H1 (cell line): ENCODE data around the gene USP1. TPM values are rescaled to one million over a fixed set of nuclear protein-coding genes. Genes with fewer than 3 reads are reported as not detected.

Experiments
- CREB1 ChIP-seq: IDR thresholded peaks from 2 replicates; pipeline ENCODE4 v1.6.1; 2012; ENCODE audit warnings: inconsistent platforms
- HDAC2 ChIP-seq, 2 experiments: fragments of 300-600 bp in 1 of 2; sonication (generic) in 1 of 2; IDR thresholded peaks; 2 replicates each; pipeline ENCODE4 v1.6.1; 2011 to 2012; ENCODE audit warnings: low read depth in 2 of 2, low read length in 2 of 2, mild to moderate bottlenecking in 2 of 2, moderate library complexity in 2 of 2, borderline replicate concordance in 1 of 2, inconsistent platforms in 1 of 2
- KDM5A ChIP-seq: fragments of 200-600 bp; IDR thresholded peaks from 2 replicates; pipeline ENCODE4 v1.7.1; 2012; ENCODE audit warnings: mild to moderate bottlenecking, low read length, inconsistent platforms, mixed read lengths
- POU5F1 ChIP-seq: IDR thresholded peaks from 2 replicates; pipeline ENCODE4 v1.6.1; 2011; ENCODE audit warnings: low read depth, mild to moderate bottlenecking, low read length, moderate library complexity
- RFX5 ChIP-seq: IDR thresholded peaks from 2 replicates; pipeline ENCODE4 v1.6.1; 2011; ENCODE audit warnings: low read depth, low read length, improper control_type of control experiment, borderline replicate concordance
- SP1 ChIP-seq: IDR thresholded peaks from 2 replicates; pipeline ENCODE4 v1.6.1; 2011; ENCODE audit warnings: low read depth, low read length
- SUZ12 ChIP-seq: fragments of 200-600 bp; sonication (generic); IDR thresholded peaks from 2 replicates; pipeline ENCODE4 v1.6.1; 2012; ENCODE audit warnings: mild to moderate bottlenecking, inconsistent platforms, low read length, moderate library complexity, mixed read lengths
- TEAD4 ChIP-seq: IDR thresholded peaks from 2 replicates; pipeline ENCODE4 v1.6.1; 2012; ENCODE audit warnings: low read depth, low read length, inconsistent platforms, mixed read lengths
- polyA plus RNA-seq, 7 experiments: library from polyadenylated mRNA; depleted of rRNA in 3 of 7; stranded (reverse) in 5 of 7; unstranded in 2 of 7; fragments of >200 nt in 5 of 7; fragments of 200-250 nt in 2 of 7; gene quantifications; 1 replicate in 5 of 7; 2 replicates in 1 of 7; 4 replicates in 1 of 7; pipeline versions ENCODE4 v1.2.1 to v1.2.3, GENCODE V29; 2011 to 2013; ENCODE audit warnings: missing spikeins in 2 of 7, mixed read lengths in 2 of 7
- total RNA-seq: library from RNA; stranded (reverse); fragmentation: NEBNext Ultra II Directional; extraction: Animal tissue kit (Norgen Biotek cat#: 25700); gene quantifications from 2 replicates; pipeline ENCODE4 v1.2.1, GENCODE V29; 2021
- TF ChIP-seq, protein P1 (sequence below): fragments of 300-600 bp; sonication (generic); IDR thresholded peaks from 2 replicates; pipeline ENCODE4 v1.7.1; 2012; ENCODE audit warnings: low read length, moderate library complexity, mild to moderate bottlenecking, inconsistent platforms; ENCODE audit not compliant: insufficient replicate concordance
- TF ChIP-seq, protein P2 (sequence below): IDR thresholded peaks from 2 replicates; pipeline ENCODE4 v1.6.1; 2011; ENCODE audit warnings: low read length, improper control_type of control experiment

The USP1 gene
- total and polyA plus RNA-seq, 2 of the 8 experiments (the other 6 are each of a cell fraction or from before 2014, with no cell fraction given): 9.1 to 49.6 TPM

DNA sequence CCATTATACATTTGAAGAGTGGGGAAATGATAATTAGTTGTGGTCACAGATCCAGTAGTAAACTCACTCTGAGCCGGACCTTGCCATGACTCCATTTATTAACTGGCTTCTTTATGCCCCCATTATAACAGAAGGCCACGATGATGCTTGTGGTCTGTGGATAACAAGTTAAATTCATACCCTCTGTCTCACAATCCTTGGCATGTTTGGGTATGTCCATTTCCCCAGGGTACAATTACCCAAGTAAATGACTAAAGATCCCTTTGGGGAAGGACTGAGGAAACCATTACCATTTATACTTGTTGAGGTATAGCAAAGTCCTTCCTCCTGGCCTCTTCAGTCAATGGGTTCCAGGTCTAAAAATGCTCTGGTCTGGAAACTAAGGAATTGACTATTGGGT, 7.3 kb upstream of the USP1 start (continued):
- TF ChIP-seq, protein P1, sequence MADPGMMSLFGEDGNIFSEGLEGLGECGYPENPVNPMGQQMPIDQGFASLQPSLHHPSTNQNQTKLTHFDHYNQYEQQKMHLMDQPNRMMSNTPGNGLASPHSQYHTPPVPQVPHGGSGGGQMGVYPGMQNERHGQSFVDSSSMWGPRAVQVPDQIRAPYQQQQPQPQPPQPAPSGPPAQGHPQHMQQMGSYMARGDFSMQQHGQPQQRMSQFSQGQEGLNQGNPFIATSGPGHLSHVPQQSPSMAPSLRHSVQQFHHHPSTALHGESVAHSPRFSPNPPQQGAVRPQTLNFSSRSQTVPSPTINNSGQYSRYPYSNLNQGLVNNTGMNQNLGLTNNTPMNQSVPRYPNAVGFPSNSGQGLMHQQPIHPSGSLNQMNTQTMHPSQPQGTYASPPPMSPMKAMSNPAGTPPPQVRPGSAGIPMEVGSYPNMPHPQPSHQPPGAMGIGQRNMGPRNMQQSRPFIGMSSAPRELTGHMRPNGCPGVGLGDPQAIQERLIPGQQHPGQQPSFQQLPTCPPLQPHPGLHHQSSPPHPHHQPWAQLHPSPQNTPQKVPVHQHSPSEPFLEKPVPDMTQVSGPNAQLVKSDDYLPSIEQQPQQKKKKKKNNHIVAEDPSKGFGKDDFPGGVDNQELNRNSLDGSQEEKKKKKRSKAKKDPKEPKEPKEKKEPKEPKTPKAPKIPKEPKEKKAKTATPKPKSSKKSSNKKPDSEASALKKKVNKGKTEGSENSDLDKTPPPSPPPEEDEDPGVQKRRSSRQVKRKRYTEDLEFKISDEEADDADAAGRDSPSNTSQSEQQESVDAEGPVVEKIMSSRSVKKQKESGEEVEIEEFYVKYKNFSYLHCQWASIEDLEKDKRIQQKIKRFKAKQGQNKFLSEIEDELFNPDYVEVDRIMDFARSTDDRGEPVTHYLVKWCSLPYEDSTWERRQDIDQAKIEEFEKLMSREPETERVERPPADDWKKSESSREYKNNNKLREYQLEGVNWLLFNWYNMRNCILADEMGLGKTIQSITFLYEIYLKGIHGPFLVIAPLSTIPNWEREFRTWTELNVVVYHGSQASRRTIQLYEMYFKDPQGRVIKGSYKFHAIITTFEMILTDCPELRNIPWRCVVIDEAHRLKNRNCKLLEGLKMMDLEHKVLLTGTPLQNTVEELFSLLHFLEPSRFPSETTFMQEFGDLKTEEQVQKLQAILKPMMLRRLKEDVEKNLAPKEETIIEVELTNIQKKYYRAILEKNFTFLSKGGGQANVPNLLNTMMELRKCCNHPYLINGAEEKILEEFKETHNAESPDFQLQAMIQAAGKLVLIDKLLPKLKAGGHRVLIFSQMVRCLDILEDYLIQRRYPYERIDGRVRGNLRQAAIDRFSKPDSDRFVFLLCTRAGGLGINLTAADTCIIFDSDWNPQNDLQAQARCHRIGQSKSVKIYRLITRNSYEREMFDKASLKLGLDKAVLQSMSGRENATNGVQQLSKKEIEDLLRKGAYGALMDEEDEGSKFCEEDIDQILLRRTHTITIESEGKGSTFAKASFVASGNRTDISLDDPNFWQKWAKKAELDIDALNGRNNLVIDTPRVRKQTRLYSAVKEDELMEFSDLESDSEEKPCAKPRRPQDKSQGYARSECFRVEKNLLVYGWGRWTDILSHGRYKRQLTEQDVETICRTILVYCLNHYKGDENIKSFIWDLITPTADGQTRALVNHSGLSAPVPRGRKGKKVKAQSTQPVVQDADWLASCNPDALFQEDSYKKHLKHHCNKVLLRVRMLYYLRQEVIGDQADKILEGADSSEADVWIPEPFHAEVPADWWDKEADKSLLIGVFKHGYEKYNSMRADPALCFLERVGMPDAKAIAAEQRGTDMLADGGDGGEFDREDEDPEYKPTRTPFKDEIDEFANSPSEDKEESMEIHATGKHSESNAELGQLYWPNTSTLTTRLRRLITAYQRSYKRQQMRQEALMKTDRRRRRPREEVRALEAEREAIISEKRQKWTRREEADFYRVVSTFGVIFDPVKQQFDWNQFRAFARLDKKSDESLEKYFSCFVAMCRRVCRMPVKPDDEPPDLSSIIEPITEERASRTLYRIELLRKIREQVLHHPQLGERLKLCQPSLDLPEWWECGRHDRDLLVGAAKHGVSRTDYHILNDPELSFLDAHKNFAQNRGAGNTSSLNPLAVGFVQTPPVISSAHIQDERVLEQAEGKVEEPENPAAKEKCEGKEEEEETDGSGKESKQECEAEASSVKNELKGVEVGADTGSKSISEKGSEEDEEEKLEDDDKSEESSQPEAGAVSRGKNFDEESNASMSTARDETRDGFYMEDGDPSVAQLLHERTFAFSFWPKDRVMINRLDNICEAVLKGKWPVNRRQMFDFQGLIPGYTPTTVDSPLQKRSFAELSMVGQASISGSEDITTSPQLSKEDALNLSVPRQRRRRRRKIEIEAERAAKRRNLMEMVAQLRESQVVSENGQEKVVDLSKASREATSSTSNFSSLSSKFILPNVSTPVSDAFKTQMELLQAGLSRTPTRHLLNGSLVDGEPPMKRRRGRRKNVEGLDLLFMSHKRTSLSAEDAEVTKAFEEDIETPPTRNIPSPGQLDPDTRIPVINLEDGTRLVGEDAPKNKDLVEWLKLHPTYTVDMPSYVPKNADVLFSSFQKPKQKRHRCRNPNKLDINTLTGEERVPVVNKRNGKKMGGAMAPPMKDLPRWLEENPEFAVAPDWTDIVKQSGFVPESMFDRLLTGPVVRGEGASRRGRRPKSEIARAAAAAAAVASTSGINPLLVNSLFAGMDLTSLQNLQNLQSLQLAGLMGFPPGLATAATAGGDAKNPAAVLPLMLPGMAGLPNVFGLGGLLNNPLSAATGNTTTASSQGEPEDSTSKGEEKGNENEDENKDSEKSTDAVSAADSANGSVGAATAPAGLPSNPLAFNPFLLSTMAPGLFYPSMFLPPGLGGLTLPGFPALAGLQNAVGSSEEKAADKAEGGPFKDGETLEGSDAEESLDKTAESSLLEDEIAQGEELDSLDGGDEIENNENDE: no peak
- TF ChIP-seq SP1 (no peak), RFX5 (no peak), HDAC2 (IDR thresholded peaks at IDR 0.05; ENCODE audit: borderline replicate concordance in 1 of 2, low read depth in 2 of 2, low read length in 2 of 2) (no peak), KDM5A (no peak), TEAD4 (no peak), SUZ12 (no peak), POU5F1 (no peak), CREB1 (no peak)
- TF ChIP-seq, protein P2, sequence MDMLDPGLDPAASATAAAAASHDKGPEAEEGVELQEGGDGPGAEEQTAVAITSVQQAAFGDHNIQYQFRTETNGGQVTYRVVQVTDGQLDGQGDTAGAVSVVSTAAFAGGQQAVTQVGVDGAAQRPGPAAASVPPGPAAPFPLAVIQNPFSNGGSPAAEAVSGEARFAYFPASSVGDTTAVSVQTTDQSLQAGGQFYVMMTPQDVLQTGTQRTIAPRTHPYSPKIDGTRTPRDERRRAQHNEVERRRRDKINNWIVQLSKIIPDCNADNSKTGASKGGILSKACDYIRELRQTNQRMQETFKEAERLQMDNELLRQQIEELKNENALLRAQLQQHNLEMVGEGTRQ: no peak
